HFFc6 (cell line): ENCODE measurements around the gene MCL1. TPM values are rescaled to one million over a fixed set of nuclear protein-coding genes. Genes with fewer than 3 reads are reported as not detected.

Experiments used
- DNase-seq: peaks from one replicate; pipeline ENCODE4 v3.0.0-alpha.2; 2018
- H3K27ac Mint-ChIP-seq: 2 replicates; pipeline ENCODE4 v1.8.0; 2020; ENCODE audit warnings: mild to moderate bottlenecking, mixed read lengths
- H3K27me3 Mint-ChIP-seq: 2 replicates; pipeline ENCODE4 v1.8.0; 2021; ENCODE audit warnings: mild to moderate bottlenecking, moderate library complexity, mixed read lengths; ENCODE audit not compliant: insufficient read depth
- H3K36me3 Mint-ChIP-seq: 2 replicates; pipeline ENCODE4 v1.8.0; 2021; ENCODE audit warnings: low read depth, mixed read lengths
- H3K4me1 Mint-ChIP-seq: 2 replicates; pipeline ENCODE4 v1.8.0; 2020; ENCODE audit warnings: low read depth, mixed read lengths
- H3K4me3 Mint-ChIP-seq: 2 replicates; pipeline ENCODE4 v1.8.0; 2020; ENCODE audit warnings: mild to moderate bottlenecking, moderate library complexity, mixed read lengths
- H3K9me3 Mint-ChIP-seq: 2 replicates; pipeline ENCODE4 v1.8.0; 2020; ENCODE audit warnings: mild to moderate bottlenecking, mixed read lengths
- total RNA-seq, 6 experiments: library from RNA; stranded (reverse); fragmentation: NEBNext Ultra II Directional; extraction: Animal tissue kit (Norgen Biotek cat#: 25700); gene quantifications; 2 replicates in 1 of 6; 3 replicates in 5 of 6; pipeline ENCODE4 v1.2.3, GENCODE V29; 2021
- TF ChIP-seq, protein P1 (sequence below): fragments of 200-600 bp; sonication (generic); IDR thresholded peaks from 2 replicates; pipeline ENCODE4 v1.5.0; 2021; ENCODE audit warnings: antibody characterized with exemption, mild to moderate bottlenecking

Gene MCL1
- total RNA-seq, 6 experiments from 2014 or later, result 155 to 170 (median 164) TPM

DNA sequence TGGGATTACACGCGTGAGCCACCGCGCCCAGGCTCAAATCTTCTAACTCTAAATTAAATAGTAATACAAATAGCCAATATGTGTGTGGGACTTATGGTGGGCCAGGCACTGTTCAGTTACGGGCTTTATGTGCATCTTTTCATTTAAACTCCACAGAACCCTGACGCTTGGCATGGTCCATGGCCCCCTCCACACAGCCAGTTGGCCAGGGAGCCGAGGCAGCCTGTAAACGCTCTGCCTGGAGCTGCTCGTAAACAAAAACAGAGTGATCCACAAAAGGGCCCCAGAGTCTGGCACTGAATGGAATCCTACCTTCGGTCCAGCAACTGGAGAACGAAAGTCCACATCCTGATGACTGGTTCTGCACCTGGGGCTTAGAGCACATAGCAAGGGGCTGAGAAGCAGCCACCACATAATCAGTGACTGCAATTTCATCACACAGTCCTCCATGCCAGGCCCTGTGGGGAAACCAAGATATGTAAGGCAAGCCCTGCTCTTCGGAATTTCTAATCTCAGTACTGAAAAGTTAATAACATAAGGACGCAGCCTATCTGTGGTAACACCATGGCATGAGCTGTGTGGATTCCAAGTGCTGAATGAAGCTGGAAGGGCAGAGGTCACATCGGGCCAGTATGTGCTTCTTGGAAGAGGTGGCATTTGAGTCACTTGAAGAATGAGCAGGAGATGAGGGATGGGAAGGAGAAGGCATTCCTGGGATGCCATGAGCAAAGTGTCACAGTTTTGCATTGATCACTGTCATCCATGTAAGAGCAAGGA is 43.7 kb downstream of the MCL1 start:
- Mint-ChIP-seq H3K4me3 (peak overlapping the region; percentile 0; the same call in 1 of the 2 replicates), H3K27ac (peak overlapping the region; percentile 90), H3K9me3 (no peaks in the 10 kb centered on the region), H3K27me3 (peaks cover 6% of the 10 kb centered on the region; the same call in 1 of the 2 replicates), H3K4me1 (peaks cover 61% of the 10 kb centered on the region), H3K36me3 (no peaks in the 10 kb centered on the region)
- peak; percentile 71 for DNase-seq
- TF ChIP-seq, protein P1, sequence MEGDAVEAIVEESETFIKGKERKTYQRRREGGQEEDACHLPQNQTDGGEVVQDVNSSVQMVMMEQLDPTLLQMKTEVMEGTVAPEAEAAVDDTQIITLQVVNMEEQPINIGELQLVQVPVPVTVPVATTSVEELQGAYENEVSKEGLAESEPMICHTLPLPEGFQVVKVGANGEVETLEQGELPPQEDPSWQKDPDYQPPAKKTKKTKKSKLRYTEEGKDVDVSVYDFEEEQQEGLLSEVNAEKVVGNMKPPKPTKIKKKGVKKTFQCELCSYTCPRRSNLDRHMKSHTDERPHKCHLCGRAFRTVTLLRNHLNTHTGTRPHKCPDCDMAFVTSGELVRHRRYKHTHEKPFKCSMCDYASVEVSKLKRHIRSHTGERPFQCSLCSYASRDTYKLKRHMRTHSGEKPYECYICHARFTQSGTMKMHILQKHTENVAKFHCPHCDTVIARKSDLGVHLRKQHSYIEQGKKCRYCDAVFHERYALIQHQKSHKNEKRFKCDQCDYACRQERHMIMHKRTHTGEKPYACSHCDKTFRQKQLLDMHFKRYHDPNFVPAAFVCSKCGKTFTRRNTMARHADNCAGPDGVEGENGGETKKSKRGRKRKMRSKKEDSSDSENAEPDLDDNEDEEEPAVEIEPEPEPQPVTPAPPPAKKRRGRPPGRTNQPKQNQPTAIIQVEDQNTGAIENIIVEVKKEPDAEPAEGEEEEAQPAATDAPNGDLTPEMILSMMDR, result no peak

DNA sequence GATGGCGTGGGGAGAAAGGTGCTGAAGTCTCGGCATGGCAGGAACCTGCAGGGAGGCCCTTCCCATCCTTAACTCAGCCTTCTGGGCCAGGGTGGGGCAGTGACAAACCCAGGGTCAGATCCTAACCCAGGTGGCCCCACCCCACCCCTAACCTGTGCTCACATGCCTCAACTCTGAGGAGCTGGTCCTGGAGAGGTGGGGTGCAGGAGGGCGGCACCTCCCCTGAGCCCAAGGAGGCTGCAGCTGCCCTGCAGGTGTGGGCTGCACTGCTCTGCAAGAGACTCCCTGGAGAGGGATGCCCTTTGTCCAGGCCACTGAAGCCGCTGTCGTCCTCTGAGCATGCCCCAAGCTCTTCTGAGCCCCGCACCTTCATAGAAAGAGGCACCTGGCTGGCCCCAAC is 45.4 kb downstream of the MCL1 start:
- Mint-ChIP-seq H3K9me3 (no peaks in the 10 kb centered on the region), H3K4me1 (peaks cover 76% of the 10 kb centered on the region), H3K36me3 (no peaks in the 10 kb centered on the region), H3K4me3 (no peak overlapping the region), H3K27me3 (peaks cover 5% of the 10 kb centered on the region; the same call in 1 of the 2 replicates), H3K27ac (no peak overlapping the region)
- DNase-seq, result no peak
- TF ChIP-seq, protein P1, result no peak

DNA sequence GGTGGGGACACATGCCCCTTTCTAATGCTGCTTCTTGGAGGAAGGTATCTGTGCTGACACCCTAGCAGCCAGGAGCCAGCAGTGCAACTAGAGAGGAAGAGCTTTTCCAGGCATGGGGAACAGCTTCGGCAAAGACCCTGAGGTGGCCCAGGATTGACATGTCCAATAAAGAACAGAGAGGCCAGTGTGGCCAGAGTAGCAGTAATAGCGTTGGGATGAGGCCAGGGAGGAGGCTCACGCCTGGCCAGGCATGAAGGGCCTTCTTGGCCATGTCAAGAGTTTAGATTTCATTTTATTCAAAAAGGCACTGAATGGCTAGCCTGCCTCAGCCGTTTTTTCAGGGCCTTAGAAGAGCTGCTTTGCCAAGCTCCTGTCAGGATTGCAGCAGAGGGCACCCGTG is 46.5 kb downstream of the MCL1 start:
- TF ChIP-seq, protein P1, result peak; percentile 61
- H3K4me1 Mint-ChIP-seq, result peaks cover 76% of the 10 kb centered on the region
- H3K36me3 Mint-ChIP-seq, result no peaks in the 10 kb centered on the region
- no peaks in the 10 kb centered on the region for H3K9me3 Mint-ChIP-seq
- H3K27me3 Mint-ChIP-seq, result peaks cover 4% of the 10 kb centered on the region; the same call in 1 of the 2 replicates
- H3K4me3 Mint-ChIP-seq, result peak overlapping the region; percentile 5; the same call in 1 of the 2 replicates
- H3K27ac Mint-ChIP-seq, result peak overlapping the region; percentile 61
- DNase-seq, result no peak

DNA sequence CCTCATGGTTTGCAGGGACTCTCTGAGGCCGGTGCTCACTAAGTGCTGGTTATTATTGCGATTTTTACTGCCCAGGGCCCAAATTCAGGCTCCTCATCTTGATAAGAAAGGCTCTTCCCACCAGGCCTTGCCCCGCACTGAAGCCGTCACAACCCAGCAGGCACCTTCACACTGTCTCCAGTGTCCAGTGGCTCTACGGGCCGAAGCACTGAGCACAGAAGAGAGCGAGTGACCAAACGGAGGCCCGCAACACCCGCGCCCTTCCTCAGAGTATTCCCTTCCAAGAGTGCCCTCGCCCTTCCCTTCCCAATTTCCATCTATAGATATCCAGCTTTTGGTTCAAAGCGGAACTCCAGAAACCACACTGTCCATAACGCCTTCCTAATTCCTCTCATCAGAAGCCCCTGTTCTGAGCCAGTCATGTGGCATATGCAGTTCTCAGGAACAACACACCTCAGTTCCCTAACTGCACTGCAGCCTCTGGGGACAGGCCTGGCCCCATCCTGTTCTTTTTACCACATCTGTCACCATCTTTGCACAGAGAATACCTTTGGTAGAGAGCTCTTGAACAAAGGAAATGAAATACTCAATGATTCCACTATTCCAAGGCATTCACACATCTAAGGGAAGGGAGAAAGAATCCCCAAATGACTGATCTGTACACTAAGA is 48.8 kb downstream of the MCL1 start:
- no peaks in the 10 kb centered on the region for H3K36me3 Mint-ChIP-seq
- H3K4me3 Mint-ChIP-seq, result no peak overlapping the region
- H3K27me3 Mint-ChIP-seq, result peaks cover 3% of the 10 kb centered on the region; the same call in 1 of the 2 replicates
- H3K4me1 Mint-ChIP-seq, result peaks cover 56% of the 10 kb centered on the region
- no peak for DNase-seq
- no peak overlapping the region; the same call in 1 of the 2 replicates for H3K27ac Mint-ChIP-seq
- no peaks in the 10 kb centered on the region for H3K9me3 Mint-ChIP-seq
- TF ChIP-seq, protein P1, result no peak

DNA sequence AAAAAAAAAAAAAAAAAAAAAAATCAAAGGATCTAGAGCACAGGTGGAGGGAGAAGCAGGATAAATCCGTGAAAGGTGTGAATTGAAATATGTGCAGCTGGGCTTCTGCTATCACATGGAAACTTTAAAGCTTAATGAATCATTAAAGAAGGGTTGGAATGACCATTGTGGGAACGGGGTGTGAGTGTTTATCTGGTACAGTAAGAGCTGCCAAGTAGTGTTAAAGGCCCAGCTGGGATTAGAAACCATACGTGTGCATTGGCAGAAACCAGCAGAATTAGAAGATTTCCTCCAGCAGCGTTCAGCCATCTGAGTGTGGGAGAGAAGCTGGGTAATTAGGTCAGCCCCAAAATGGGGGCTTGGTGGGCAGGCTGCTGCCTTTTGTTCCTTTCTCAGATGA is 50.4 kb downstream of the MCL1 start:
- peak overlapping the region; percentile 90 for H3K27ac Mint-ChIP-seq

More for the DNA sequence above, 50.4 kb downstream of the MCL1 start:
- H3K27me3 Mint-ChIP-seq, result peaks cover 3% of the 10 kb centered on the region; the same call in 1 of the 2 replicates
- H3K36me3 Mint-ChIP-seq, result no peaks in the 10 kb centered on the region
- TF ChIP-seq, protein P1, result no peak
- peak overlapping the region; percentile 28; the same call in 1 of the 2 replicates for H3K4me3 Mint-ChIP-seq
- DNase-seq, result peak; percentile 34
- H3K4me1 Mint-ChIP-seq, result peaks cover 46% of the 10 kb centered on the region
- no peaks in the 10 kb centered on the region for H3K9me3 Mint-ChIP-seq
